ENCODE data around the gene PEX26.
"Not testable (repeated sequence)": the region's sequence is repeated elsewhere in the genome, so short reads cannot be mapped to it uniquely, and the experiment has no call there.

The PEX26 gene

DNA sequence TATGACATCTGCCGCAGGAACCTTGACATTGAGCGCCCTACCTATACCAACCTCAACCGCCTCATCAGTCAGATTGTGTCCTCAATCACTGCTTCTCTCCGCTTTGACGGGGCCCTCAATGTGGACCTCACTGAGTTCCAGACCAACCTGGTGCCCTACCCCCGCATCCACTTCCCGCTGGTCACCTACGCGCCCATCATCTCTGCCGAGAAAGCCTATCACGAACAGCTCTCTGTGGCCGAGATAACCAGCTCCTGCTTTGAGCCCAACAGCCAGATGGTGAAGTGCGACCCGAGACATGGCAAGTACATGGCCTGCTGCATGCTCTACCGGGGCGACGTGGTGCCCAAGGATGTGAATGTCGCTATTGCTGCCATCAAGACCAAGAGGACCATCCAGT lies 48.8 kb downstream of the PEX26 start:
- Histone ChIP-seq H3K27ac (ENCODE audit: poor library complexity, severe bottlenecking) (no peak overlapping the region), H3K4me1 (ENCODE audit: insufficient read depth, poor library complexity, severe bottlenecking) (no peaks in the 10 kb centered on the region), H3K4me3 (ENCODE audit: severe bottlenecking) (no peak overlapping the region), H3K9me3 (ENCODE audit: severe bottlenecking) (no peaks in the 10 kb centered on the region), H3K36me3 (ENCODE audit: low read depth) (no peaks in the 10 kb centered on the region), H3K27me3 (ENCODE audit: insufficient read depth, poor library complexity, severe bottlenecking) (no peaks in the 10 kb centered on the region)
- no peak for TF ChIP-seq CTCF (IDR thresholded peaks at IDR 0.05; ENCODE audit: poor library complexity, severe bottlenecking)
- no peak for ATAC-seq (ENCODE audit: low read depth)
- DNase-seq (ENCODE audit: low spot score), result no peak

GRCh38 chr22:18130018-18130417 lies 52.2 kb downstream of the PEX26 start:
- Histone ChIP-seq H3K4me3 (ENCODE audit: severe bottlenecking) (no peak overlapping the region), H3K36me3 (ENCODE audit: low read depth) (no peaks in the 10 kb centered on the region), H3K27me3 (ENCODE audit: insufficient read depth, poor library complexity, severe bottlenecking) (no peaks in the 10 kb centered on the region), H3K4me1 (ENCODE audit: insufficient read depth, poor library complexity, severe bottlenecking) (no peaks in the 10 kb centered on the region), H3K27ac (ENCODE audit: poor library complexity, severe bottlenecking) (no peak overlapping the region), H3K9me3 (ENCODE audit: severe bottlenecking) (no peaks in the 10 kb centered on the region)
- DNase-seq (ENCODE audit: low spot score) (no peak), ATAC-seq (ENCODE audit: low read depth) (no peak)
- TF ChIP-seq CTCF (IDR thresholded peaks at IDR 0.05; ENCODE audit: poor library complexity, severe bottlenecking), result no peak

GRCh38 chr22:18130699-18131429 lies 53.1 kb downstream of the PEX26 start:
- no peak overlapping the region for H3K27ac ChIP-seq (ENCODE audit: poor library complexity, severe bottlenecking)
- no peaks in the 10 kb centered on the region for H3K4me1 ChIP-seq (ENCODE audit: insufficient read depth, poor library complexity, severe bottlenecking)
- H3K27me3 ChIP-seq (ENCODE audit: insufficient read depth, poor library complexity, severe bottlenecking), result no peaks in the 10 kb centered on the region
- TF ChIP-seq CTCF (IDR thresholded peaks at IDR 0.05; ENCODE audit: poor library complexity, severe bottlenecking), result no peak
- no peaks in the 10 kb centered on the region for H3K9me3 ChIP-seq (ENCODE audit: severe bottlenecking)
- ATAC-seq (ENCODE audit: low read depth) (no peak), DNase-seq (ENCODE audit: low spot score) (no peak)
- no peaks in the 10 kb centered on the region for H3K36me3 ChIP-seq (ENCODE audit: low read depth)
- H3K4me3 ChIP-seq (ENCODE audit: severe bottlenecking), result no peak overlapping the region

GRCh38 chr22:18133452-18133851 lies 55.7 kb downstream of the PEX26 start:
- Histone ChIP-seq H3K4me1 (ENCODE audit: insufficient read depth, poor library complexity, severe bottlenecking) (no peaks in the 10 kb centered on the region), H3K27ac (ENCODE audit: poor library complexity, severe bottlenecking) (no peak overlapping the region), H3K9me3 (ENCODE audit: severe bottlenecking) (no peaks in the 10 kb centered on the region), H3K27me3 (ENCODE audit: insufficient read depth, poor library complexity, severe bottlenecking) (no peaks in the 10 kb centered on the region), H3K36me3 (ENCODE audit: low read depth) (no peaks in the 10 kb centered on the region), H3K4me3 (ENCODE audit: severe bottlenecking) (no peak overlapping the region)
- ATAC-seq (ENCODE audit: low read depth) (no peak), DNase-seq (ENCODE audit: low spot score) (no peak)
- no peak for TF ChIP-seq CTCF (IDR thresholded peaks at IDR 0.05; ENCODE audit: poor library complexity, severe bottlenecking)

DNA sequence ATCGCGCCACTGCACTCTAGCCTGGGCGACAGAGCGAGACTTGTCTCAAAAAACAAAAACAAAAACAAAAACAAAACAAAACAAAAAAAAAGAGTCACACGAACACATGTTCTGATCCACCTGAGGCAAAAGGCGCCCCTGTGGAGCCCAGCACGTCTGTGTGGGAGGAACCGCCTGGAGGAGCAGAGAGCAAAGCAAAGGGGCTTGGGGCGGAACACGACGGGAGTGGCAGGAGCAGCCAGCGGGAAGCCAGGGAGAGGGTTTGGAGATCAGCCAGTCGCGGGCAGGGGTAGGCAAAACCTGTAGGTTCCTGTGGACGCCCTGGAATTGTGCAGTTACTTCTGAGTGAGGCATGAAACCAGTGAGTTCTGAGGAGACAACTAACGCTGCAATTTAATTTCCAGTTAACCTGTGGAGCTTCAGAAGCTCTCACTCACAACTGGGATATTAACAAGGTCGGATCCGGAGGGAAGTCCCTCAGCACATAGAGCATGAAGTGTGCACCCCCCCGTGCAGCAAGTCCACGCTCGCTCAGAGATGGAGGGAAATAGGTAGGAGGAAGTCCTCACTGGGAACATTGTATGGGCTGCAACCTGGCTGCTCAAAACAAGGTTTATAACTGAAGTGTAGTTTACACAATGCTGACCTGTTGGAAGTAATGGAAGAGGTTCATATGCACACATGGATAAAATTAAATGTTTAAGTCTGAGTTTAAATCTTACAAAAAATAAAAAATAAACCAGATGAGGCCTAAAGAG lies 59.0 kb downstream of the PEX26 start:
- no peaks in the 10 kb centered on the region for H3K36me3 ChIP-seq (ENCODE audit: low read depth)
- no peak overlapping the region for H3K4me3 ChIP-seq (ENCODE audit: severe bottlenecking)
- H3K27ac ChIP-seq (ENCODE audit: poor library complexity, severe bottlenecking), result no peak overlapping the region
- DNase-seq (ENCODE audit: low spot score) (no peak), ATAC-seq (ENCODE audit: low read depth) (no peak)
- H3K9me3 ChIP-seq (ENCODE audit: severe bottlenecking), result no peaks in the 10 kb centered on the region
- H3K27me3 ChIP-seq (ENCODE audit: insufficient read depth, poor library complexity, severe bottlenecking), result no peaks in the 10 kb centered on the region
- no peak for TF ChIP-seq CTCF (IDR thresholded peaks at IDR 0.05; ENCODE audit: poor library complexity, severe bottlenecking)
- no peaks in the 10 kb centered on the region for H3K4me1 ChIP-seq (ENCODE audit: insufficient read depth, poor library complexity, severe bottlenecking)

GRCh38 chr22:18141004-18141403 lies 63.2 kb downstream of the PEX26 start:
- ATAC-seq (ENCODE audit: low read depth); DNase-seq (ENCODE audit: low spot score); H3K9me3 ChIP-seq (ENCODE audit: severe bottlenecking); H3K4me1 ChIP-seq (ENCODE audit: insufficient read depth, poor library complexity, severe bottlenecking); H3K4me3 ChIP-seq (ENCODE audit: severe bottlenecking); H3K36me3 ChIP-seq (ENCODE audit: low read depth); H3K27me3 ChIP-seq (ENCODE audit: insufficient read depth, poor library complexity, severe bottlenecking); H3K27ac ChIP-seq (ENCODE audit: poor library complexity, severe bottlenecking): not testable (repeated sequence)
